HepG2 (cell line): ENCODE data around the gene CFAP300. TPM values are rescaled to one million over a fixed set of nuclear protein-coding genes. Genes with fewer than 3 reads are reported as not detected.
A peak's percentile ranks its signal among the peaks of the same experiment; 100 is the strongest.

Experiments used
- ARID3A ChIP-seq: IDR thresholded peaks from 2 replicates; pipeline ENCODE4 v1.6.1; 2012; ENCODE audit warnings: low read depth, low read length, improper control_type of control experiment
- ARID5B ChIP-seq: IDR thresholded peaks from 2 replicates; pipeline ENCODE4 v1.4.0; 2020; ENCODE audit warnings: mild to moderate bottlenecking, missing genetic modification reagents
- ATF7 ChIP-seq, 2 experiments: fragments of 450-650 bp in 1 of 2; sonication (generic) in 1 of 2; formaldehyde crosslinking in 1 of 2; IDR thresholded peaks; 2 replicates each; pipeline versions ENCODE4 v1.4.0 to v1.6.1; 2016 to 2020; ENCODE audit warnings: antibody characterized with exemption in 1 of 2, mild to moderate bottlenecking in 1 of 2, missing genetic modification reagents in 1 of 2
- CEBPB ChIP-seq: IDR thresholded peaks from 2 replicates; pipeline ENCODE4 v1.6.1; 2011; ENCODE audit warnings: low read depth, low read length, improper control_type of control experiment, borderline replicate concordance
- FOSL2 ChIP-seq: sonication (generic); formaldehyde crosslinking; IDR thresholded peaks from 2 replicates; pipeline ENCODE4 v1.4.0; 2020; ENCODE audit warnings: missing genetic modification reagents
- FOXA3 ChIP-seq: IDR thresholded peaks from 2 replicates; pipeline ENCODE4 v1.6.1; 2016; ENCODE audit warnings: missing genetic modification reagents, missing compliant biosample characterization
- GATAD2A ChIP-seq: IDR thresholded peaks from 2 replicates; pipeline ENCODE4 v1.6.1; 2016
- GLI4 ChIP-seq: sonication (generic); formaldehyde crosslinking; IDR thresholded peaks from 2 replicates; pipeline ENCODE4 v1.5.1; 2020; ENCODE audit warnings: missing genetic modification reagents, mild to moderate bottlenecking, moderate library complexity, borderline replicate concordance
- GRHL1 ChIP-seq: sonication (generic); formaldehyde crosslinking; conservative IDR thresholded peaks from 2 replicates; pipeline ENCODE4 v1.8.0; 2022; ENCODE audit warnings: missing genetic modification reagents
- IRF2 ChIP-seq: IDR thresholded peaks from 2 replicates; pipeline ENCODE4 v1.6.1; 2018; ENCODE audit warnings: missing genetic modification reagents, missing compliant biosample characterization
- ISL2 ChIP-seq: sonication (generic); formaldehyde crosslinking; IDR thresholded peaks from 2 replicates; pipeline ENCODE4 v1.5.0; 2020; ENCODE audit warnings: missing genetic modification reagents
- JARID2 ChIP-seq: sonication (generic); formaldehyde crosslinking; IDR thresholded peaks from 2 replicates; pipeline ENCODE4 v1.8.1; 2023; ENCODE audit warnings: missing genetic modification reagents, inconsistent platforms; ENCODE audit not compliant: insufficient replicate concordance
- NR2F6 ChIP-seq, 2 experiments: IDR thresholded peaks; 2 replicates each; pipeline ENCODE4 v1.6.1; 2016; ENCODE audit warnings: antibody characterized with exemption in 1 of 2, mild to moderate bottlenecking in 1 of 2
- PLRG1 ChIP-seq: fragments of 450-650 bp; conservative IDR thresholded peaks from 2 replicates; pipeline ENCODE4 v1.6.1; 2016
- RCOR2 ChIP-seq: IDR thresholded peaks from 2 replicates; pipeline ENCODE4 v1.6.1; 2016; ENCODE audit warnings: missing biosample characterization, missing genetic modification reagents
- SOX5 ChIP-seq: IDR thresholded peaks from 2 replicates; pipeline ENCODE4 v1.6.1; 2016; ENCODE audit warnings: borderline replicate concordance
- ZBTB7B ChIP-seq: sonication (generic); formaldehyde crosslinking; IDR thresholded peaks from 2 replicates; pipeline ENCODE4 v1.4.0; 2020; ENCODE audit warnings: missing genetic modification reagents
- ZNF234 ChIP-seq: sonication (generic); formaldehyde crosslinking; conservative IDR thresholded peaks from 2 replicates; pipeline ENCODE4 v1.5.1; 2020; ENCODE audit warnings: mild to moderate bottlenecking, missing genetic modification reagents
- ZSCAN29 ChIP-seq: sonication (generic); formaldehyde crosslinking; conservative IDR thresholded peaks from 2 replicates; pipeline ENCODE4 v1.4.0; 2020; ENCODE audit warnings: mild to moderate bottlenecking, missing genetic modification reagents
- polyA plus RNA-seq, 8 experiments: library from polyadenylated mRNA; depleted of rRNA in 3 of 8; stranded (reverse) in 7 of 8; unstranded in 1 of 8; fragments of >200 nt; fragmentation: Illumina TruSeq in 4 of 8; extraction: Trizol in 4 of 8; gene quantifications; 2 replicates each; pipeline versions ENCODE4 v1.2.1 to v1.2.3, GENCODE V29; 2011 to 2016; ENCODE audit warnings: low read depth in 4 of 8, missing spikeins in 1 of 8, mixed read lengths in 1 of 8; ENCODE audit not compliant: insufficient read depth in 1 of 8
- total RNA-seq, 5 experiments: library from RNA; depleted of rRNA; stranded (reverse); fragments of >200 nt; fragmentation: Illumina TruSeq; extraction: Trizol; gene quantifications; 2 replicates each; pipeline ENCODE4 v1.2.3, GENCODE V29; 2016; ENCODE audit warnings: low read depth in 1 of 5
- TF ChIP-seq, protein P1 (sequence below): sonication (generic); formaldehyde crosslinking; IDR thresholded peaks from 2 replicates; pipeline ENCODE4 v1.4.0; 2020; ENCODE audit warnings: mild to moderate bottlenecking, missing genetic modification reagents, borderline replicate concordance
- TF ChIP-seq, protein P2 (sequence below): sonication (generic); formaldehyde crosslinking; IDR thresholded peaks from 2 replicates; pipeline ENCODE4 v1.4.0; 2020; ENCODE audit warnings: missing genetic modification reagents
- TF ChIP-seq, protein P3 (sequence below): sonication (generic); formaldehyde crosslinking; IDR thresholded peaks from 2 replicates; pipeline ENCODE4 v1.5.0; 2020; ENCODE audit warnings: missing genetic modification reagents, mild to moderate bottlenecking, borderline replicate concordance

Gene CFAP300
- total and polyA plus RNA-seq, 2 of the 13 experiments (the other 11 are each of a cell fraction or from before 2014, with no cell fraction given): not detected

- TF ChIP-seq ATF7 (IDR thresholded peaks at IDR 0.05) (no peak), ATF7 (CRISPR knock-in tag; IDR thresholded peaks at IDR 0.05) (no peak), FOXA3 (CRISPR knock-in tag) (peak; percentile 92), CEBPB (peak; percentile 89), ZBTB7B (CRISPR knock-in tag) (no peak), ARID5B (CRISPR knock-in tag) (peak; percentile 80), FOSL2 (CRISPR knock-in tag) (peak; percentile 41), ZSCAN29 (no peak), RCOR2 (CRISPR knock-in tag) (peak; percentile 61; the same call in 1 of the 2 replicates), GRHL1 (CRISPR knock-in tag) (no peak), NR2F6 (IDR thresholded peaks at IDR 0.05) (peak; percentile 97), NR2F6 (CRISPR knock-in tag; IDR thresholded peaks at IDR 0.05) (peak; percentile 95), PLRG1 (no peak), GLI4 (CRISPR knock-in tag) (no peak), GATAD2A (CRISPR knock-in tag) (peak; percentile 90), JARID2 (no peak), IRF2 (CRISPR knock-in tag) (0 out of 2 replicates have a peak, but pooled peaks have one; percentile 48), ARID3A (no peak), SOX5 (CRISPR knock-in tag) (peak; percentile 49; the same call in 1 of the 2 replicates), ISL2 (CRISPR knock-in tag) (0 out of 2 replicates have a peak, but pooled peaks have one; percentile 31), ZNF234 (CRISPR knock-in tag) (no peak)
- TF ChIP-seq, protein P1, sequence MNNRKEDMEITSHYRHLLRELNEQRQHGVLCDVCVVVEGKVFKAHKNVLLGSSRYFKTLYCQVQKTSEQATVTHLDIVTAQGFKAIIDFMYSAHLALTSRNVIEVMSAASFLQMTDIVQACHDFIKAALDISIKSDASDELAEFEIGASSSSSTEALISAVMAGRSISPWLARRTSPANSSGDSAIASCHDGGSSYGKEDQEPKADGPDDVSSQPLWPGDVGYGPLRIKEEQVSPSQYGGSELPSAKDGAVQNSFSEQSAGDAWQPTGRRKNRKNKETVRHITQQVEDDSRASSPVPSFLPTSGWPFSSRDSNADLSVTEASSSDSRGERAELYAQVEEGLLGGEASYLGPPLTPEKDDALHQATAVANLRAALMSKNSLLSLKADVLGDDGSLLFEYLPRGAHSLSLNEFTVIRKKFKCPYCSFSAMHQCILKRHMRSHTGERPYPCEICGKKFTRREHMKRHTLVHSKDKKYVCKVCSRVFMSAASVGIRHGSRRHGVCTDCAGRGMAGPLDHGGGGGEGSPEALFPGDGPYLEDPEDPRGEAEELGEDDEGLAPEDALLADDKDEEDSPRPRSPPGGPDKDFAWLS (CRISPR knock-in tag): no peak
- TF ChIP-seq, protein P2, sequence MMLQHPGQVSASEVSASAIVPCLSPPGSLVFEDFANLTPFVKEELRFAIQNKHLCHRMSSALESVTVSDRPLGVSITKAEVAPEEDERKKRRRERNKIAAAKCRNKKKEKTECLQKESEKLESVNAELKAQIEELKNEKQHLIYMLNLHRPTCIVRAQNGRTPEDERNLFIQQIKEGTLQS (CRISPR knock-in tag): no peak
- TF ChIP-seq, protein P3, sequence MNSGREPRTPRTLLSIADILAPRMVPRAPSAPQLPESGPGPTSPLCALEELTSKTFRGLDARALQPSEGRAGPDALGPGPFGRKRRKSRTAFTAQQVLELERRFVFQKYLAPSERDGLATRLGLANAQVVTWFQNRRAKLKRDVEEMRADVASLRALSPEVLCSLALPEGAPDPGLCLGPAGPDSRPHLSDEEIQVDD: no peak
Measured at GRCh38 chr11:102119997-102120396, 72.8 kb downstream of the CFAP300 start (continued).
